Activated T-cell treated with anti-CD3 and anti-CD28 coated beads, Interleukin-2, amount 50 U/mL, for 4 hours (primary cell): ENCODE measurements around the gene KDM4C. TPM values are rescaled to one million over a fixed set of nuclear protein-coding genes. Genes with fewer than 3 reads are reported as not detected.

Experiments used
- ATAC-seq, 2 donors: fragments of 200-7000 bp; cut with Tn5 transposase; one replicate each; pipeline ENCODE4 v1.10.0; 2021
- DNase-seq: peaks from one replicate; pipeline ENCODE4 v3.0.0-alpha.2; 2020
- H3K27me3 Mint-ChIP-seq: one replicate; pipeline ENCODE4 v1.8.0; 2021; ENCODE audit warnings: low read depth, mixed read lengths
- H3K36me3 Mint-ChIP-seq: one replicate; pipeline ENCODE4 v1.8.0; 2022; ENCODE audit warnings: mixed read lengths; ENCODE audit not compliant: insufficient read depth
- H3K4me1 Mint-ChIP-seq: one replicate; pipeline ENCODE4 v1.8.0; 2021; ENCODE audit warnings: low read depth, mixed read lengths
- H3K4me3 Mint-ChIP-seq: one replicate; pipeline ENCODE4 v1.8.0; 2021; ENCODE audit warnings: mild to moderate bottlenecking, moderate library complexity, mixed read lengths
- H3K9me3 Mint-ChIP-seq: one replicate; pipeline ENCODE4 v1.8.0; 2021; ENCODE audit warnings: mixed read lengths
- total RNA-seq, 3 donors: library from RNA; stranded (reverse); gene quantifications; one replicate each; pipeline ENCODE4 v1.2.1, GENCODE V29; 2021

Gene KDM4C
- total RNA-seq, 3 donors from 2014 or later = 22.9 to 26.5 (median 25.6) TPM

DNA sequence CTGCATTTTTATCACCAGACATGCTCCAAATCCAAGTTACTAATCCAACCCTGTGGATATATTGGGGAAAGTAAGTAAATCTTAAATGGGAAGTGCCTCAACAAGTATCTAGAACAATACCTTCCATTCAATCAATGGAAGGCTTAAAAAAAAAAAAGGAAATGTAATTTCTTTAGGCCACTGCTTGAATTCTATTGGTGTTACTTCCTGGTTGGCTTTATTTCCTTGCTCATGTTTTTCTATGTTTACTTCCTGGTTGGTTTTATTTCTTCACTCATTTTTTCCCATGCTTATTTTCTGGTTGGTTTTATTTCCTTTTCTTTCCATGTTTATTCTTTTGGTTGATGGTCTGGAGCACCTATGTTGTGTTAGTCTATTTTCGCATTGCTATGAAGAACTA lies 363.9 kb downstream of the KDM4C start:
- peaks cover 24% of the 10 kb centered on the region for H3K4me1 Mint-ChIP-seq
- no peak overlapping the region for H3K4me3 Mint-ChIP-seq
- no peak for ATAC-seq
- H3K9me3 Mint-ChIP-seq = no peaks in the 10 kb centered on the region
- no peaks in the 10 kb centered on the region for H3K27me3 Mint-ChIP-seq
- H3K36me3 Mint-ChIP-seq = peaks cover 29% of the 10 kb centered on the region
- no peak for DNase-seq

- H3K4me1 Mint-ChIP-seq = peaks cover 20% of the 10 kb centered on the region
- H3K27me3 Mint-ChIP-seq = no peaks in the 10 kb centered on the region
- H3K9me3 Mint-ChIP-seq = no peaks in the 10 kb centered on the region
- no peak overlapping the region for H3K4me3 Mint-ChIP-seq
- ATAC-seq (no peak), DNase-seq (no peak)
- H3K36me3 Mint-ChIP-seq = peaks cover 45% of the 10 kb centered on the region
Observed at GRCh38 chr9:7123743-7124142, 366.0 kb downstream of the KDM4C start.

- Mint-ChIP-seq H3K4me3 (no peak overlapping the region), H3K27me3 (no peaks in the 10 kb centered on the region), H3K4me1 (peaks cover 13% of the 10 kb centered on the region), H3K9me3 (no peaks in the 10 kb centered on the region), H3K36me3 (peaks cover 51% of the 10 kb centered on the region)
- ATAC-seq = no peak
- no peak for DNase-seq
Observed at GRCh38 chr9:7125231-7125630, 367.5 kb downstream of the KDM4C start.

DNA sequence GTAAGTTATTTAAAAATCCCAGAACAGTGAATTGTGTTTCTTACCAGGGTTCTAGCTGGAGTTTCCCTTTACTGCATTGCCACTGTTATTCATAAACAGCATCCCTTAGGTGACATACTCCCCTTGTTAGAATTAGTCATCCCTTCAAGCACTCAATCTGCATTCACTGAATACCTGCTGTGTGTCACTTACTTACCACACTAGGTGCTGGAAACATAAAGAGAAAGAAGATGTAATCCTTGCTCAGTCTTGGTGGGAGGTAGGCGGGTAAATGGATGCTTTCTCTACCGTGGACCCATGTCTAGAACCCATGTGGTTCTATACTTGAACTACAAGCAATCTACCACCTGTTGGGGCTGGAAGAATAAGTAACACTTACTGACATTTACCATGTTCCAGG lies 371.6 kb downstream of the KDM4C start:
- Mint-ChIP-seq H3K36me3 (peaks cover 58% of the 10 kb centered on the region), H3K4me3 (no peak overlapping the region), H3K27me3 (no peaks in the 10 kb centered on the region), H3K4me1 (peaks cover 2% of the 10 kb centered on the region), H3K9me3 (no peaks in the 10 kb centered on the region)
- DNase-seq (no peak), ATAC-seq (peak in 1 of 2 donors; percentile 10)

GRCh38 chr9:7130266-7130820 lies 372.6 kb downstream of the KDM4C start:
- Mint-ChIP-seq H3K27me3 (no peaks in the 10 kb centered on the region), H3K4me1 (no peaks in the 10 kb centered on the region), H3K36me3 (peaks cover 61% of the 10 kb centered on the region), H3K4me3 (no peak overlapping the region), H3K9me3 (no peaks in the 10 kb centered on the region)
- no peak for DNase-seq
- no peak for ATAC-seq

DNA sequence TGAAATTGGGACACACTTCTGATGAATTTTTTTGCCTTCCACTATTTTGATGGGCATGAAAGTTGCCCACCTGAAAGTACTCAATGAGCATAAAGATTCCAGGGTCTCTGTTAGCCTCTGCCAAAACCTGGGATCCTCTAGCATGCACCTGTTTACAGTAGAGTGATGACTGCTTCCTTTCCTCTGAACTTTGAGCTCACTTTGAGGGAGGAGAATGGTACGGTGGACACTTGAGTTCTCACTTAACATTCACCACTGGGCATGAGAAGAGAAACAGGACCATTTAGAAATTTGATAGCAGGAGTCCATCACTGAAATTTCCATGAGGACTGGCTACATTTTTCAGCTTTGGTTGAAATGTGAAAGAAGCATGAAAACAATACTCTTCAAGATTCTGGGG lies 374.8 kb downstream of the KDM4C start:
- DNase-seq = no peak
- no peak overlapping the region for H3K4me3 Mint-ChIP-seq
- peaks cover 64% of the 10 kb centered on the region for H3K36me3 Mint-ChIP-seq
- H3K9me3 Mint-ChIP-seq = no peaks in the 10 kb centered on the region
- no peak for ATAC-seq
- no peaks in the 10 kb centered on the region for H3K27me3 Mint-ChIP-seq
- H3K4me1 Mint-ChIP-seq = no peaks in the 10 kb centered on the region

GRCh38 chr9:7135735-7136134 lies 378.0 kb downstream of the KDM4C start:
- ATAC-seq (no peak), DNase-seq (no peak)
- Mint-ChIP-seq H3K9me3 (no peaks in the 10 kb centered on the region), H3K4me3 (no peak overlapping the region), H3K4me1 (peaks cover 2% of the 10 kb centered on the region), H3K36me3 (peaks cover 56% of the 10 kb centered on the region), H3K27me3 (no peaks in the 10 kb centered on the region)

- no peak for ATAC-seq
- no peaks in the 10 kb centered on the region for H3K27me3 Mint-ChIP-seq
- H3K36me3 Mint-ChIP-seq = peaks cover 53% of the 10 kb centered on the region
- H3K4me1 Mint-ChIP-seq = peaks cover 3% of the 10 kb centered on the region
- no peak for DNase-seq
- H3K9me3 Mint-ChIP-seq = no peaks in the 10 kb centered on the region
- no peak overlapping the region for H3K4me3 Mint-ChIP-seq
Observed at GRCh38 chr9:7137040-7137439, 379.3 kb downstream of the KDM4C start.

DNA sequence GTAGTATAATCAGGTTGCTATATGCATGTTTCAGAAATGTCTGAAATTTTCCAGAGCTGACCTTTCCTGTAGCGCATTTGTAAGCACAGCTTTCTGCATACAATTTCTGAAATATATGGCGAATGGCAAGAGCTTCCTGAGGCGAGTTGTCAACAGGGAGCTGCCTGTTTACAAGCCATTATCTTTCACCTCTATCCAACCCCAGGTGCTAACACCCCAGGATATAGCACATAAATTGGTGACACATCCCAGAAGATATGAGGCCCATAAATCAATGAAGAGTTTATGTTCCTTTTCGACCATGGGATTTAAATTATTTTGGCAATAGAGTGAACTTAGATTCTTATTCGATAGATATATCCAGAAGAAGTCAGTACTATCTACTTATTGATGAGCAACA lies 379.8 kb downstream of the KDM4C start:
- H3K36me3 Mint-ChIP-seq = peaks cover 48% of the 10 kb centered on the region
- peaks cover 3% of the 10 kb centered on the region for H3K4me1 Mint-ChIP-seq
- no peaks in the 10 kb centered on the region for H3K9me3 Mint-ChIP-seq
- no peak for DNase-seq
- no peaks in the 10 kb centered on the region for H3K27me3 Mint-ChIP-seq
- ATAC-seq = no peak
- H3K4me3 Mint-ChIP-seq = no peak overlapping the region

- Mint-ChIP-seq H3K36me3 (peaks cover 45% of the 10 kb centered on the region), H3K4me3 (no peak overlapping the region), H3K27me3 (no peaks in the 10 kb centered on the region), H3K4me1 (peaks cover 4% of the 10 kb centered on the region), H3K9me3 (no peaks in the 10 kb centered on the region)
- ATAC-seq (no peak), DNase-seq (no peak)
Observed at GRCh38 chr9:7139886-7140285, 382.1 kb downstream of the KDM4C start.

DNA sequence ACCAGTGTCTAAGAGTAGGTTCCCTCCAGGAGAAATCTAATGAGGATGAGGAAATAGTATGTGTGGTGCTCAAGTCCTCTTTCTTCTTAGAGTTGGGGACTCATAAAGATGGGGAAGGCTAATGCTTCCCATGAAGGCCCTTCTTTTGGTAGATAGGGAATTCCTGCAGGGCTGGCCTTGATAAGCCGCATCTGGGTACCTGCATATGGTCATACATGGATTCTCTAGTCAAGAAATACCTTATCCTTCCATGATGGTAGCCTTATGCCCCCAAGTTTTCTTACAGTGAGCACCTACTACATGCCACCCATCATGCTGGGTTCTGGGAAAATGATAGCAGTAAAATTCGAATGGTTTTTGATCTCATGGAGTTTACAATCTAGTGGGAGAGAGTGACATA lies 382.6 kb downstream of the KDM4C start:
- peaks cover 4% of the 10 kb centered on the region for H3K4me1 Mint-ChIP-seq
- peaks cover 40% of the 10 kb centered on the region for H3K36me3 Mint-ChIP-seq

DNA sequence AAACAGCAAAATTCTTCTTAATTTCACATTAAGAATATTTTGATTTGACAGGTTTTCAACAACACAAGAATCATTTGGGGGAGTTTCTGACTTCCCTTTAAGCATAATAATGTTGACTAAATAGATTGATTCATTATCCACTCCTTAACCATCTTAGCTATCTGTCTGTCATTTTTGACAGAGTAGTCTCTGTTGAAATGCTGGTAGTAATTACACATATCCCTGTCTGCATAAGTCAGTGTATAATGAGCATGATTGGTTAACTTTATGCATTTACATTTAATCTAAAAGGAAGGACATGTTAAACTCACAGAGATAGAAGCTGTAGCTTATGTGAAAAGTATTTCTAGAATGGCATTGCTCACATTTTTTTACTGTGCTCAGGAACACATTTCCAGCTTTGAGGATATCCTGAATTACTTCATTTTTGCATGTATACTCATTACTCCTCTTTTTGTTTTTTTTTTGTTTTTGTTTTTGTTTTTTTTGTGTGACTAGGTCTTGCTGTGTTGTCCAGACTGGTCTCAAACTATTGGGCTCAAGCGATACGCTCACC lies 385.9 kb downstream of the KDM4C start:
- Mint-ChIP-seq H3K9me3 (no peaks in the 10 kb centered on the region), H3K36me3 (peaks cover 41% of the 10 kb centered on the region), H3K27me3 (no peaks in the 10 kb centered on the region)

More for the DNA sequence above, 382.6 kb downstream of the KDM4C start:
- no peaks in the 10 kb centered on the region for H3K27me3 Mint-ChIP-seq
- ATAC-seq = no peak
- DNase-seq = no peak
- H3K4me3 Mint-ChIP-seq = no peak overlapping the region
- no peaks in the 10 kb centered on the region for H3K9me3 Mint-ChIP-seq

GRCh38 chr9:7144265-7145046 lies 386.7 kb downstream of the KDM4C start:
- DNase-seq (no peak), ATAC-seq (no peak)
- Mint-ChIP-seq H3K27me3 (no peaks in the 10 kb centered on the region), H3K4me1 (peaks cover 19% of the 10 kb centered on the region), H3K36me3 (peaks cover 38% of the 10 kb centered on the region), H3K9me3 (no peaks in the 10 kb centered on the region), H3K4me3 (no peak overlapping the region)

More for the DNA sequence above, 385.9 kb downstream of the KDM4C start:
- no peak for DNase-seq
- ATAC-seq = no peak
- H3K4me3 Mint-ChIP-seq = no peak overlapping the region
- peaks cover 13% of the 10 kb centered on the region for H3K4me1 Mint-ChIP-seq

GRCh38 chr9:7145361-7146069 lies 387.7 kb downstream of the KDM4C start:
- Mint-ChIP-seq H3K36me3 (peaks cover 32% of the 10 kb centered on the region), H3K27me3 (no peaks in the 10 kb centered on the region), H3K9me3 (no peaks in the 10 kb centered on the region), H3K4me3 (no peak overlapping the region), H3K4me1 (peaks cover 29% of the 10 kb centered on the region)
- no peak for ATAC-seq
- no peak for DNase-seq
